Bone marrow (tissue), 2 donors: ENCODE measurements around the gene CATSPER1.
"Not testable (repeated sequence)": the region's sequence is repeated elsewhere in the genome, so short reads cannot be mapped to it uniquely, and the experiment has no call there.

Experiments
- DNase-seq, 2 donors: peaks; one replicate each; lab custom pipeline; 2025; lab: John Stamatoyannopoulos, UW

The CATSPER1 gene

GRCh38 chr11:66020618-66021357, 5.5 kb downstream of the CATSPER1 start:
- DNase-seq: peak; percentile 53 to 78

DNA sequence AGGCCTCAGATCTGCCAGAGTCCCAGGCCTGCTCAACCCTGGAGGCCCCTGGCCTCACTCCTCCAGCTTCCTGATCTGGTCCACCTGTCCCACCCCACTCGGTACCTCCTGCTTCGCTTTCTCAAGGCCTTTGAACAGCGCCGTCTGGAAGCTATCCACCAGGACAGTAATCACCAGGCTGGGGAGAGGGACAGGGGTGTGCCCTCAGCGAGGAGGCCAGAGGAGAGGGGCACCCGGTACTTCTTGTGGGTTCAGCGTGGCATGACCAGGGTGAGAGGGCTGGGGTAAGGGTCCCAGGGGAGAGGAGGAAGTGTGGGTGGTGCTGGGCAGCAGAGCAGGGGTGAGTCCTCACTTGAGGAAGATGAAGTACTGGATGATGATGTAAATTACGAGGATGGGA, 6.1 kb downstream of the CATSPER1 start:
- no peak for DNase-seq

DNA sequence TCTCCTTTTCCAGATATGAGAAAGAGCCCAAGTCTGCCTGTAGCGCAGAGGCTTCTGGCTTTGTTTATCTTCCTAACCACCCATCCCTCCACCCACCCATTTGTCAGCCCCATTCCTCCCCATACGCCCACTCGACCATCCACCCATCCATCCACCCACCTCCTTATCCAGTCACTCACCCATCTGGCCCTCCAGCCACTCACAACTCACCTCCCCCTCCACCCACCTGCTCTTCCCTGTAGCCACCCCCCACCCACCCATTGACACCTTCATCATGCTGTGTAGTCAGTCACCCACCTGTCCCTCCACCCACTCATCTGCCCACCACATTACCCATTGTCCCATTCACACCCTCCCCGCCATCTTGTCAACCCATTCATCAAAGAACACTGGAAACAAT, 9.0 kb downstream of the CATSPER1 start:
- DNase-seq: no peak

- no peak for DNase-seq
Measured at GRCh38 chr11:66016793-66017177, 9.5 kb downstream of the CATSPER1 start.

GRCh38 chr11:66015936-66016792, 10.1 kb downstream of the CATSPER1 start:
- no peak for DNase-seq

DNA sequence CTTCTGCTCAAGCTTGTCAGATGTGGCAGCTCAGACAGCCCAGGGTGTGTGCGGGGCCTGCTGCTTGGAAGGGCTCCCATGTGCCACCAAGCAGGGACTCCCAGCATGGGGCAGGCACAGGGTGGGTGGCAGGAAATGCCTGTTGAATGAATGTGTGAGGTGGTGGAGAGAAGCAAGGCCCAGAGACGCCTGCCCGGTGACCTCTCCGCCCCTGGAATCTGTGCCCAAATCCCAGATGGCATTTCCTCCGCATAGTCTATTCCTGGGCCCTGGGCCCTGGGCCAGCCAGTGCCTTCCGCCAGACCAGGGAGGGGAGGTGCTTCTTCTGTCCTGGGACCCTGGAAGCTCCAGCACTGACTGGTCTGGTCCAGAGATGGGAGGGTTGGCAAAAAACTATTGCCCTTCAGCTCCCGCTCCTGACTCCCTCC, 10.8 kb downstream of the CATSPER1 start:
- DNase-seq: no peak

DNA sequence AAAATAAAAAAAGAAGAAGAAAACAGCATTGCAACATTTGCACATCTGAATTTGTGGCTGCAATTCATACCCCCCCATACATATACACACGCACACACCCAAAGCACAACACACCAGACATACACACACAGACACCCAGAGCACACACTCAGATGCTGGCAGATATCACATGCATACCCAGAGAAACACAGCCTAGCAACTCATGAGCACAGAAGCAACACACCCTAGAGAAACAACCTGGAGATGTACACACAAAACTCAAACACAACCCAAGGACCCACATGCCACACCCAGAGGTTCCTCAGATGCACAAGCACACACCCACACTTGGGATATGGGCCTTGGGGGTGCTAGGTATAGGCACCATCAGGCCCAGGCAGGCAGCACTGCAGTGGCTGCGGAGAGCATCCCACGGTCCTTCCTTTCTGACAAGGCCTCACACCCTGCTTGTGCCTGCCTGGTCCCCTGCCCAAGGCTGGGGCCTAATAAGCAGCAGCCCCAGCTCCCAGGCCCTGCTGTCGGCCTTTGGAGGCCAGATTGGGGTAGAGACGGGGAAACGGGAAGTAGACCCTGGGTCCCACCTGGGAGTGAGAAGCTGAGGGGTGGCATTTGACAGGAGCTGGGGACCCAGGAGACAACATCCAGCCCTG, 11.3 kb downstream of the CATSPER1 start:
- no peak for DNase-seq

DNA sequence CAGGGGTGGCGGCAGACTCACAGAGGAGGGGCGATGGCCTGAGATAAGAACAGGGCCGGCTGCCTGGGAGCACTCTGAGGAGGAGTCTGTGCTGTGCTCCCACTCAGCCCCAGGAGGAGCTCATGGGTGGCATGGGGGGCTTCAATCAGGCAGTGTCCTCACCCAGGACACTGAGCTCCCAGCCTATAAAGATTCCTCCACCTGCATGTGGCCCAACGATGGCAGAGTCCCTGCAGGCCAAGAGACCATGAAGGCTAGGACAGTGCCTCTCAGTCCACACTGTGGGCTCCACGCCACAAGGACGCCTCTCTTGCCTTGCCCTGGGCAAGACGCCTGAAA, 12.5 kb downstream of the CATSPER1 start:
- DNase-seq: no peak

DNA sequence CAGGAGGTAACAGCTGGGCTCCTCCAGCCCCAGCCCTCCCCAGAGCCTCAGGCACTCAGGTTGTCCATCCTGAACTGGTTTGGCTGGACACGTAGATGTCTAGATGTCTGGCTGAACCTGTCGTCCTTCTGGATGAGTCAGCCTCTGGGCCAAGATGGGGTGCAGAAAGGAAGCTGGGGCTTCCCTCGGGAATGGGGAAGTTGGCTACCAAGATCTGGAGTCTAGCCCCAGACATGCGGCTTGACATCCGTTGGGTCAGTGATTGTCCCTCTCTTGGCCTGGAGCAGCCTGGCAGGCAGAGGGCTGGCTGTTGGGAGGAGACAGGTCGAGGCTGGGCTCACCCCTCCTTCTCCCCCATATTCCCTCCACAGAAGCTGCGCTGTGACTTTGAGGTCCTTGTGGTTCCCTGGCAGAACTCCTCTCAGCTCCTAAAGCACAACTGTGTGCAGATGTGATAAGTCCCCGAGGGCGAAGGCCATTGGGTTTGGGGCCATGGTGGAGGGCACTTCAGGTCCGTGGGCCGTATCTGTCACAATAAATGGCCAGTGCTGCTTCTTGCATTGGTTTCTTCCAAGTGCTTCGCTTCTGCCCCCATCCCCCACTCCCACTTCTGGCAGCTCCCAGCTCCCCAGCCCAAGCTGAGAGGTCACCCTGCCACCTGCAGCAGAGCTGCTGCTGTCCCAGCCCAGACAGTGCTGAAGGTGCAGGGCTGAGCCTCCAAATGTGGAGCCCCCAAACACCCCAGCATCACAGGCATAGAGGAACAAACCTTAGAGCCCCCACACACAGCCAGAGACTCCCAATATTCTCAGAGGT, 13.1 kb downstream of the CATSPER1 start:
- DNase-seq: peak in 1 of 2 donors; percentile 21

DNA sequence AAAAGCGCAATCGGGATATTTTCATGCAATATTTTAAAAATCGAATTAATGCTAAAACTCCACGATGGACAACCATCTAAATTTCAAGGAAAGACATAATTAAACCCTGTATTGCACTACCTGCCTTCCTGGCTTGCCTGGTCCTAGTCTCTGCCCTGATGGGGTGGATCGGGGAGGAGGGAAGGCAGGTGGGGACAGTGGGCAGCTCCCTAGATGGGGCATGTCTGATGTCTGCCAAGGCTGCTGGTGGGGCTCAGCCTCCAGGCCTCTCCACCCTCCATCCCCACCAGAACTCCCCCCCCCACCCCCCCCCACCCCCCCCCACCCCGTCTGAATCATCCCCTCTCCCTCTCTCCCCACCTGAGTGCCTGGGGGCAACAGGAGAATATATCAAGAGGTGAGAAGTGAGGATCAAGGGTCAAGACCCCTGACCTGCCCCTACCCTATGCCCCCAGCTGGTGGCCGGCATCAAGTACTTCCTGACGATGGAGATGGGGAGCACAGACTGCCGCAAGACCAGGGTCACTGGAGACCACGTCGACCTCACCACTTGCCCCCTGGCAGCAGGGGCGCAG, 13.8 kb downstream of the CATSPER1 start:
- no peak for DNase-seq

DNA sequence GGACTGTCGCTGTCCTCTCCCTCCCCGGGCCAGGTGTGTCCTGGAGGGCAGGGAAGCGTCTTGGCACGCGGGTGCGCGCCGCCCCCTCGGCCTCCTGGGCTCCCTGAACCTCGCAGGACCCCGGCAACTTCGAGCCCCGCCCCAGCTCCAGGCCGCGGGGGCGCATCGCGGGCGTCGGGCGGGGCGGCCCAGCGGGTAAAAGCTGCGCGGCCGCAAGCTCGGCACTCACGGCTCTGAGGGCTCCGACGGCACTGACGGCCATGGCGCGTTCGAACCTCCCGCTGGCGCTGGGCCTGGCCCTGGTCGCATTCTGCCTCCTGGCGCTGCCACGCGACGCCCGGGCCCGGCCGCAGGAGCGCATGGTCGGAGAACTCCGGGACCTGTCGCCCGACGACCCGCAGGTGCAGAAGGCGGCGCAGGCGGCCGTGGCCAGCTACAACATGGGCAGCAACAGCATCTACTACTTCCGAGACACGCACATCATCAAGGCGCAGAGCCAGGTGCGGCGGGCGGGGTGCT, 14.4 kb downstream of the CATSPER1 start, which contains the start of gene CST6:
TSS of gene CST6 (plus strand) at position 224 of the 519 bp plus-strand sequence. CDS start at position 261, 37 bp downstream.
- DNase-seq: no peak

DNA sequence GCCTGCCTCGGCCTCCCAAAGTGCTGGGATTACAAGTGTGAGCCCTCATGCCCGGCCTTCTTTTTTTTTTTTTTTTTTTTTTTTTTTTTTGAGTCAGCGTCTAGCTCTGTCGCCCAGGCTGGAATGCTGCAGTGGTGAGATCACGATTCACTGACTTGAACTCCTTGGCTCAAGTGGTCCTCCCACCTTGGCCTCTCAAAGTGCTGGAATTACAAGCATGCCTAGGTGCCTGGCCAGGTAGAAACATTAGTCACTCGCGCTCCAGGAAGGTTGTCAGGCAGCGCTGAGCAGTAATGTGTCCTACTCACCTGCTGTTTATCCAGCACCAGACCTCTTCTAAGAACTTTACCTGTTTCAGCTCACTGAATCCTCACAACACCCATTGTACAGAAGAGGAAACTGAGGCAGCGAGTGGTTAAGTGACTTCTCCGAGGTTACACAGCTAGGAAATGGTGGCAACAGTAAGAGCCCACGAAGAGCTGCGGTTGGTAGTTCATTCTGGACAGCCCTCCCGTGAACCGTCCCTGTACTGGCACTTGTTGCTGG, 15.0 kb downstream of the CATSPER1 start:
- DNase-seq: no peak

- DNase-seq: not testable (repeated sequence)
Measured at GRCh38 chr11:66010036-66010435, 16.2 kb downstream of the CATSPER1 start.

GRCh38 chr11:66008468-66009101, 17.7 kb downstream of the CATSPER1 start:
- DNase-seq: no peak

DNA sequence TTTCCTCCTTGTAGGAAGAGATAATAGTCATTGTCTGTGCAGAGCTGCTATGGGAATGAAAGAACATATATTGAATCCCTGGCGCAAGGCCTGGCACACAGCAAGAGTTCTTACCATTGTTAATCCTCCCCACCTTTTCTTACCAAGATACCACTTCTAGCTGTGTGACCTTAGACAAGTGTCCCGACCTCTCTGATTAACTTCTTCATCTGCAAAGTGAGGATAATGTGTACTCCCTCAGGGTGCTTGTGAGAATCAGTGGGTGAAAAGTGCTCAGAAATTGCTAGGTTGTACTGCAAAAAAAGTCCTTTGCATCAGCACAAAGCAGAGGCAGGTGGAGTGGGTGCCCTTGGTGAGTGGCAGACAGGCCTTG, 18.2 kb downstream of the CATSPER1 start:
- no peak for DNase-seq

GRCh38 chr11:66007201-66007634, 19.1 kb downstream of the CATSPER1 start:
- no peak for DNase-seq

- DNase-seq: no peak
Measured at GRCh38 chr11:66006891-66007176, 19.4 kb downstream of the CATSPER1 start.

DNA sequence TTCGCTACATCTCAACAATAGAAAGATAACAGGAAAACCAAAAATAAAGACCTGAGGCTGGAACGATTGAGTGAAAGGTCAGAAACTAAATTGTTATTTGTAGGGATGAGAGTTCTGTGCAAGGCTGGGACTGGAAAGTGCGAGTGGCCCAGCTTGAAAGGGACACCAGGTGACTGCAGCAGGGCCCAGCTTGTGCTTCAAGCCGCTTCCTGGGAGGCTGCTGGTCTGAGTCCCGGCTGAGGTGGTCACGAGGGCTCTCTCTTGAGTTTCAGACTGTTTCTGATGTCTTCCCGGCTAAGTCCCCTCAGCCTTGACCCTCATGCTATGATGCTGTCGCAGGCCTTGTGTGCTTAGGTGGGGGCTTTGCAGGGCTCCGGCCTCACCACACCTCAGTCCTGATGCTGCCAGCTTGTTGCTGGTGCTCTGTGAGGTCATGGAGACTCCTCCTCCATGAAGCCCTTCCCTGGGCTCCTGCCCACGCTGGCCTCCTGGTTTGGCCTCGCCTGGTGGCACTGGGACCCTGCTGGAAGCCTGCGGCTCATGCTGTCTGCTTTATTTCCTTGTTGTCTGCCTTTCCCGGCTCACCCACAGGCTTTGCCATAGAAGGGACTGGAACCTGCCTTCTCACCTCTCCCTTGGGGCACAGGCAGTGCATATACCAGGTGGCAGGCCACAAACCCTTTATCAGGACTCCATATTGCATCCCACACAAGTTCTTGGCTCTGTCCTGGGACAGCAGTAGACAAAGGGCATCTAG, 20.0 kb downstream of the CATSPER1 start:
- no peak for DNase-seq

DNA sequence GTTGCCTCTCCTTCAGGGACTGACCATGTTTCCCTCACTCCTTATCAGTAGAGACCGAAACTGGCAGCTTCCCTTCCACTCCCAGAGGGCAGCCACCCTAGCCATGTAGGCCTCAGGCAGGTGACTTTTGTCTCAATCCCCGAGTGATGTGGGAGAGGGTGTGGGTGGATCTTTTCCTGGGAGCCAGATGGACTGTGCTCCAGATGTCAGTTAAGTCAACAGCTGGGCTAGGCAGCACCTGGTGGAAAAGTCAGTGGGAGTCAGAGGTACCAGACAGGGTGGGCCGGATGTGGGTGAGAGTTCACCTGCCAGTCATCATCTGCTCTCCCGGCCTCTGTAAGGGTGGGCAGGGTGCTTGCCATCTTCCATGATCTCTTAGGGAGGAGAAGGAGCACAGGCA, 22.1 kb downstream of the CATSPER1 start:
- DNase-seq: no peak

DNA sequence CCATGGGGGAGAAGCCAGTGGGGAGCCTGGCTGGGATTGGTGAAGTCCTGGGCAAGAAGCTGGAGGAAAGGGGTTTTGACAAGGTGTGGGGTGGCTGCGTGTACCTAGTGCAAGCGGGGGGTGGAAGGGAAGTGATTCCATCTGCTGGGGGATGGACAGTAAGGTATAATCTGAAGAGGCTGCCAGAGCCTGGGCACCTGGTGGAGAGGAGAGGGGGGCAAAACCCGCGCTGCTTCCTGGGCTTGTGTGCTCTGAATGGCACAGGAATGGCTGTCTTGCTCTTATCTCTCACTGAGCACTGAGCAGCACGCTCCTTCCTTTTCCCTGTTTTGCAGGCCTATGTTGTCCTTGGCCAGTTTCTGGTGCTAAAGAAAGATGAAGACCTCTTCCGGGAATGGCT, 23.0 kb downstream of the CATSPER1 start:
- no peak for DNase-seq
